ENCODE measurements around the gene SNX11. TPM values are rescaled to one million over a fixed set of nuclear protein-coding genes. Genes with fewer than 3 reads are reported as not detected.

SNX11 gene
- total and polyA plus RNA-seq, 9 donors: 7.1 to 21.3 (median 14.1) TPM

- Histone ChIP-seq H3K4me1 (ENCODE audit: insufficient read depth) (no peaks in the 10 kb centered on the region), H3K27ac (no peak overlapping the region), H3K9me3 (no peaks in the 10 kb centered on the region), H3K36me3 (no peaks in the 10 kb centered on the region), H3K27me3 (no peaks in the 10 kb centered on the region), H3K4me3 (no peak overlapping the region)
- TF ChIP-seq CTCF (IDR thresholded peaks at IDR 0.05) (no peak), EP300 (IDR thresholded peaks at IDR 0.05) (no peak), POLR2A (IDR thresholded peaks at IDR 0.05) (no peak)
- DNase-seq: no peak
- WGBS, 3 donors: 74 to 84% (median 74%) methylated on average over 9 of the region's 9 CpGs
- intact Hi-C loops (cut with DNase I): loop anchor here in 1 of 4 donors (10.0 kb wide), 1 partner anchor 47 kb away; no protein-coding TSS in a partner anchor
Measured at GRCh38 chr17:48121923-48122664, 14.5 kb downstream of the SNX11 start.

GRCh38 chr17:48122665-48123045, 15.1 kb downstream of the SNX11 start:
- WGBS, 3 donors: 69 to 77% (median 73%) methylated on average over 3 of the region's 3 CpGs
- no peaks in the 10 kb centered on the region for H3K9me3 ChIP-seq
- H3K36me3 ChIP-seq: no peaks in the 10 kb centered on the region
- DNase-seq: no peak
- TF ChIP-seq EP300 (IDR thresholded peaks at IDR 0.05): no peak
- TF ChIP-seq POLR2A (IDR thresholded peaks at IDR 0.05): no peak
- TF ChIP-seq CTCF (IDR thresholded peaks at IDR 0.05): no peak
- H3K4me3 ChIP-seq: no peak overlapping the region
- H3K27me3 ChIP-seq: no peaks in the 10 kb centered on the region
- intact Hi-C loops (cut with DNase I): loop anchor here in 1 of 4 donors (10.0 kb wide), 1 partner anchor 48 kb away; no protein-coding TSS in a partner anchor
- no peaks in the 10 kb centered on the region for H3K4me1 ChIP-seq (ENCODE audit: insufficient read depth)
- no peak overlapping the region for H3K27ac ChIP-seq

GRCh38 chr17:48123111-48123510, 15.5 kb downstream of the SNX11 start:
- no peak for DNase-seq
- H3K4me3 ChIP-seq: no peak overlapping the region
- no peaks in the 10 kb centered on the region for H3K4me1 ChIP-seq (ENCODE audit: insufficient read depth)
- 79 to 80% (median 80%) methylated on average over 6 of the region's 6 CpGs for WGBS, 3 donors
- H3K27me3 ChIP-seq: no peaks in the 10 kb centered on the region
- H3K9me3 ChIP-seq: no peaks in the 10 kb centered on the region
- no peaks in the 10 kb centered on the region for H3K36me3 ChIP-seq
- H3K27ac ChIP-seq: no peak overlapping the region
- TF ChIP-seq CTCF (IDR thresholded peaks at IDR 0.05) (no peak), POLR2A (IDR thresholded peaks at IDR 0.05) (no peak), EP300 (IDR thresholded peaks at IDR 0.05) (no peak)
- intact Hi-C loops (cut with DNase I): loop anchor here in 1 of 4 donors (10.0 kb wide), 1 partner anchor 48 kb away; no protein-coding TSS in a partner anchor

- H3K4me1 ChIP-seq (ENCODE audit: insufficient read depth): no peaks in the 10 kb centered on the region
- H3K9me3 ChIP-seq: no peaks in the 10 kb centered on the region
- H3K36me3 ChIP-seq: no peaks in the 10 kb centered on the region
- no peak overlapping the region for H3K27ac ChIP-seq
- DNase-seq: no peak
- no peak overlapping the region for H3K4me3 ChIP-seq
- H3K27me3 ChIP-seq: no peaks in the 10 kb centered on the region
- WGBS, 3 donors: 90 to 93% (median 93%) methylated on average over 4 of the region's 4 CpGs
- intact Hi-C loops (cut with DNase I): loop anchor here in 1 of 4 donors (10.0 kb wide), 1 partner anchor 49 kb away; no protein-coding TSS in a partner anchor
- TF ChIP-seq POLR2A (IDR thresholded peaks at IDR 0.05) (no peak), CTCF (IDR thresholded peaks at IDR 0.05) (no peak), EP300 (IDR thresholded peaks at IDR 0.05) (no peak)
Measured at GRCh38 chr17:48123776-48124388, 16.3 kb downstream of the SNX11 start.
